GM15510 (cell line): ENCODE measurements around the gene TWF2.

Experiments used
- POLR2A ChIP-seq: IDR thresholded peaks from 3 replicates; pipeline ENCODE4 v1.6.1; 2011; ENCODE audit warnings: borderline replicate concordance; ENCODE audit not compliant: insufficient read length; ENCODE audit errors: extremely low read depth

Gene TWF2

DNA sequence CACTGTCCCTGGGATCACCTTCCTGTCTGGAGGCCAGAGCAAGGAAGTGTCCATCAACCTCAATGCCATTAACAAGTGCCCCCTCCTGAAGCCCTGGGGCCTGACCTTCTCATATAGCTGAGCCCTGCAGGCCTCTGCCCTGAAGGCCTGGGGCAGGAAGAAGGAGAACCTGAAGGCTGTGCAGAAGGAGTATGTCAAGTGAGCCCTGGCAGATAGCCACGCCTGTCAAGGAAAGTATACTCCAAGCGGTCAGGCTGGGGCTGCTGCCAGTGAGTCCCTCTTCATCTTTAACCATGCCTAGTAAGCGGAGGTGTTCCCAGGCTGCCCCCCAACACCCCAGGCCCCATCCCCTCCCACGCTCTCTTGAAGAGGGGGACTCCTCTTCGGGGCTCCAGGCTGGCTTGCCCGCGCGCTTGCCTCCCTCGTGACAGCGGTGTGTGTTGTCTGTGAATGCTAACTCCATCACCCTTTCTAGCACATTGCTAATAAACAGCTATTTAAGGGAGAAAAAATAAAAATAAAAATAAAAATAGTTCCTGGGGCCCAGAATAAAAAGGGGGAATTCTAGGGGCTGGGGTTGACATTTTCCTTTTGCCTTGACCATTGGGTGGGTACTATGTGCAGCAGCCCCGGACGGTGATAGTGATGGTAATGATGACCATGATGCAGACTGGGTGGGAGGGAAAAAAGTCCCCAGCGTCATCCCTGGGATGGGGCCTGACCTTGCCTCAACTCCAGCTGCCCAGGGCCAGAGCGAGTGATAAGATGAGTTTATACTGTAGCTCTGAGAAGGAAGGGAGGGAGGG is 44.3 kb downstream of the TWF2 start:
- TF ChIP-seq POLR2A: no peak

DNA sequence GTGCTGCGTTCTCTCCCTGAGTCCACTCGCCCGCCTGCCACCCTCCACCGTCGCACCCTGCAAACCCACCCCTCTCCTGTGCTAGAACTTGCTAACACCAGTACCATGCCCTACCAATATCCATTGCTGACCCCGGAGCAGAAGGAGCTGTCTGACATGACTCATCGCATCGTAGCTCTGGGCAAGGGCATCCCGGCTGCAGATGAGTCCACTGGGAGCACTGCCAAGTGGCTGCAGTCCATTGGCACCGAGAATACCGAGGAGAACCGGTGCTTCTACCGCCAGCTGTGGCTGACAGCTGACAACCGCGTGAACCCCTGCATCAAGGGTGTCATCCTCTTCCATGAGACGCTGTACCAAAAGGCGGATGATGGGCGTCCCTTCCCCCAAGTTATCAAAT is 45.9 kb downstream of the TWF2 start:
- no peak for TF ChIP-seq POLR2A

DNA sequence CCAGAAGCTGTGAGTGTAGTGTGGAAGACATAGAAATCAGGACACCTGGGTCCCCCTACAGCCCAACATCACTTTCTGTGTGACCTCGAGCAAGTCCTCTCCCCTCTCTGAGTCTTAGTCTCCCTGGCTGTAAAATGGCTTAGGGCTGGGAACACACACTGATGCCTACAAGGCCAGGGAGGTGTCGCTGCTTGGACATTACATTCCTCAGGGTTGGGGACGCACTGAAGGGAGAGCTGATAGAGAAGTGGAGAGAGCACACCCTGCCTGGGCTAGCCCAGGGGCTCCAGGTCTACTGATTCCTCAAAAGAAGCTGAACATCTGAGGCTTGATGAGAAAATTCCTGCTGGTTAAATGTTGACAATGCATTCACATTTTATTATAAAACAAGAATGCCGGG is 47.3 kb downstream of the TWF2 start:
- no peak for TF ChIP-seq POLR2A

DNA sequence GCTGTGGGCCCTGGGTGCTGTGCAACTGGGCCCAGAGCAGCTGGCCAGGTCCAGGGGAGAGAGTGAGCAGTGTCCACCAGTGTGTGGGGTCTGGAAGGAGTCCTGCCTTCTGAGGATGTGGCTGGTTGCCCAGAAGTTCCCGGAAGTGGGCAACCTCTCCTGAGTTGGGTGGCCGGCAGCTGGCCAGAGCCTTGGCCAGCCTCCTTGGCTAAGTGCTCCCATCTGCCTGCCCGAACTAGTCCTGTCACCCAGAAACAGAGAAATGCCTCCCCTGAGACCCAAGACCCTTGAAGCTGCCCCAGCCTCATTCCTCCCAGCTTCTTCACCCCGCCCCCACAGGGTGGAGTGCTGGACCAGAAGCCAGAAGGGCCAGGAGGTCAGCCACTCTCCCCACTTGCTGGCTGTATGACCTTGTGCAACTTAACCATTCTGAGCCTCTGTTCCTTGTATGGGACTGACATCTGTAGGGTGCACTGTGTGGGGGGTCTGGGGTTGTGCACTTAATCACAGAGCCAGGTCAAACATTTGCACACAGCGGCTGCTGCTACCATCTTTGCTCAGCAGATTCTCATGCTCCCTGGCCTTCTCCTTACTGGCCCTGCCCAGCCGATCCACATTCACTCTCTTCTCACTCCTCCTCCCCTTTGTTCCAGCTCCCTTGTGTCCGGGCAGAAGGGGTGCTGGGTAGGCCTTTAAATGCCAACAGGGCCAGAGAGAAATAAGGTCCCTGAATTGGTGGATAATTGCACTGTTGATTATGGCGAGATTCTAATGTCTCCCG is 48.5 kb downstream of the TWF2 start:
- TF ChIP-seq POLR2A: no peak

DNA sequence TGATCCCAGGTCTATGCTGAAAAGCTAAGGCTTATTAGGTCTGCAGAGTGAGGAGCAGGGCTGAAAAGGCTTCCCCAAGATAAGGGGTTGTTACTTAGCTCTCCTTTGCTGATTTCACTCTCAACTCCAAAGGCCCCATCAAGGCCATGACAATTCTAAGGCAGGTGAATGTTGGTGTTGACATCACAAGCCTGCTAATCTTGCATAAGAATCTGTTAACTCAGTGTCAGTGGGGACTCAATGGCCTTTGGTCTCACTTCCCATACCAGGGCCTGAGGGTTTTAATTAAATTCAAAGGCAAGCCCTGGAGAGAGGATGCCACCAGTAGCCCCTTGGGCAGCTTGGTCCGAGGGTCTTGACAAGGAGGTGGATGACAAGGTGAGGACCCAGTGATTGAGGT is 50.4 kb downstream of the TWF2 start:
- TF ChIP-seq POLR2A: no peak

DNA sequence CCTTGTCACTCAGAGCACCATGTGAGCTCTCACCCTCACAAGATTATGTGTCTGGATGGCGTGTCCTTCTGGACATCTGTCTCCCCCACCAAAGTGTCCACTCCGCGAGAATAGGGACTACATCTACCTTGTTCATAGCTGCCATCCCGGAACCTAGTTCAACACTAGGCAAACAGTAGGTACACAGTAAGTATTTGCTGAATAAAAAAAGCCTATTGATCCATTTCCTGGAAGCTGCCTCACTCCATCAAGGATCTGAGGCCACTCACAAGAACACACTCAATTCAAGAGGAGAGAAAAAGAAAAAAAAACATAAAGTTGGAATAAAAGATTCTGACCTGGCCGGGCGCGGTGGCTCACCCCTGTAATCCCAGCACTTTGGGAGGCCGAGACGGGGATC is 52.2 kb downstream of the TWF2 start:
- no peak for TF ChIP-seq POLR2A

DNA sequence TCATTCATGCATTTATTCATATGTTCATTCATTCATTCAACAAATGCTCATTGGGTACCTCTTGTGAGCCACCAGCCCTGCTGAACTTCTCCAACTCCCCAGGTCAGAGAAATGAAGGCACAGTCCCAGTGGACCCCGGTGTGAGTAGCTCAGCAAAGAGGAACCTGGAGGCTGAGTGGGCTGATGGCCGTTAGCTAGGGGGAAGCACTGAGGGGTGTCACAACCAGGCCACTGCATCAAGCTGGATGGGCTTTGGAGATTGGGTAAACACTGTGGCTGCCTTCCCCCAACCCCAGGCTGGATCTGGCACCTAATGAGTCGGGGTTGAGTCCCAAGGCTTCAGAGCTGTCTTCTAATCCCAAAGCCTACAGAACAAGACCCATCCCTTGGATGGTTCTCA is 53.1 kb downstream of the TWF2 start:
- no peak for TF ChIP-seq POLR2A

DNA sequence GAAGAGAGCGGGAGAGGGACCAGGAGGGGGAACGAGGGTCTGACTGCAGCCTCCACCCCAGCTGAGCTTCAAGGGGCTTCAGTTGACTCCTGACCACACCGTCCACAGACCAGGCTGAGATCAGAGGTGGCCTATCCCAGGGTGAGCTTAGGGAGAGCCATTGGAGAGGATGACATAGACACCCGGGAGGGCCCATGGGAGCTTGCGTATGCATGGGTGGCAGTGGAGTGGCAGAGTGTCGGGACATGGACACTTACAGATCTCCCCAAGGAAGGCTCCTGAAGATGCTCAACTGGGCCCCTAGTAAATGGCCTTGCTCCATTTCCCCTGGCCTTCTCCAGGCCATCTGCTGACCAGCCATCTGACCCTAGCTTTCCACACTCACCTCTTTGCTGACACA is 53.6 kb downstream of the TWF2 start:
- no peak for TF ChIP-seq POLR2A

DNA sequence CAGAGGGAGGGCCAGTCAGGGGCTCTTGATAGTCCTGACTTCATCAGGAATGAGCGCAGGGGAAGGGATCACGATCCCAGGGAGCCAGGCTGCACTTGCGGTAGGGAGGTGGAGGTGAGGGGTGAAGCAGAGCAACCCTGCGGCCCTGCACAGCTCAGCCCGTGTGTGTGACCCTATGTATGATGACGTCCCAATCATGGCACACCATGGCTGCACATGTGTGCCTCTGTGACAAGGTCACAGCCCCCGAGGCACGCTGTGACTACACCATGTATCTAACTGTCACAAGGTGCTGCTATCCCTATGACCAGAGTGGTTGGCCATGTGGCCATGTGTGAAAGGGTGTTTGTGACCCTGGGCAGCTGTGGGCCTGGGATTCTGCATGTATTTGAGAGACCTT is 54.3 kb downstream of the TWF2 start:
- TF ChIP-seq POLR2A: no peak

DNA sequence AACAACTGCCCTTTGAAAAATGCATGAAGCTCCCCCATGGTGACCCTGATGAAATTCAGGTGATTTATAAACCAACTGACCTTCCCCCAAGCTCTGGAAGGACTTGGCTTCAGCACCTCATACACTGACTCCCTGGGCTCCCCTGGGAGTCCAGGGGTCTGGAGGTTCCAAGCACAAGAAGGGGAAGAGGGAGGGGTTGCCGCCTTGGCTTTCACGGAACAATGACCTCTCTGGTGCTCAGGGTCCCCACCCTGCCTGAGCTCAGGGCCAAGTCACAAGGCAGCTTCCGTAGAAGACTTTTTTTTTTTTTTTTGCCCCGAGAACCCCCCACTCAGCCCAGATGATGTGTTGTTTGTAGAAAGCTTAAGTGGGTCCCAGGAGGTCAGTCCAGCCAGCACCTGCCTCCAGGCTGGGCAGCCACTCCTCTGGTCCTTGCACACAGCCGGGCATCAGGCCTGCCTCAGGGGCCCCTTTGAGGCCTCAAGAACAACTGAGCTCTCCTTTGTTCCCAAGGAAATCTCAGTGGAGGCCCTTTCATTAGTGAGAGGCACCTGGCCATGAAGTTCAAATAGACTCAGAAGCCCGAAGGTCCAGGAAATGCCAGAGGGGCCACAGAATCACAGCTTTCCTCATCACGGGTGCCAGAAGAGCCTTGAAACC is 55.0 kb downstream of the TWF2 start:
- no peak for TF ChIP-seq POLR2A

DNA sequence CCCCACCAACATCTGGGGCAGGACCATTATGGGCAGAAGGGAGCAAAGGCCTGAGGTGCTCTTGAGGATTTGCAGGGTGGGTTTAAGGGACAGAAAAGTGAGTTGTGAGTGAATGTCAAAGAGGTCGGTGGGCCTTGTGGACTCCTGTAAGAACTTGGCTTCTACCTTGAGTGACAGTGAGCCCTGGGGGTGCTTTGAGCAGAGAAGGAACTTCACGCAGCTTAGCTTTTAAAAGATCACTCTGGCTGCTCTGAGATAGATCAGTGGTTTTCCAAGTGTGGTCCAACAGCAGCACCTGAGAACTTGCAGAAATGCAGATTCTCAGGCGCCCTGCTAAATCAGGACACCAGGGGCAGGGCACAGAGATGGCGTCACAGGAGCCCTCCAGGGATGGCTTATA is 56.3 kb downstream of the TWF2 start:
- TF ChIP-seq POLR2A: no peak

DNA sequence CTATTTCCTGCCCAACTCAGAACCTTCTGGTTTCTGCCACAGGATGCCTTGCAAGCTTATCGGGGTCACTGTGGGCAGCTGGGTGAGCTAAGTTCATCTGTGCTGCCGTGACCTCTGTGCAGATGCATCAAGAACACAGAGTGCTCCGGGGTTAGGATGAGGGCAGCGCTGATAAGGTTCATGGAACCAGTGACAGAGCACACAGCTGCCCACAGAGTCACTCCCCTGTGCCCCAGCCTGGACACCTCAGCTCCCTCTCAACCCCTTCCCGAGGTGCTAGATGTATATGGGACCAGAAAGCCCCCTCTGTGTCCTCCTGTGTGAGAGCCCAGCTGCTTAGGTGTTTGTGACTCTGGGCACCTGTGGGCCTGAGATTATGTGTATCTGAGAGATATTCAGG is 56.8 kb downstream of the TWF2 start:
- TF ChIP-seq POLR2A: no peak

DNA sequence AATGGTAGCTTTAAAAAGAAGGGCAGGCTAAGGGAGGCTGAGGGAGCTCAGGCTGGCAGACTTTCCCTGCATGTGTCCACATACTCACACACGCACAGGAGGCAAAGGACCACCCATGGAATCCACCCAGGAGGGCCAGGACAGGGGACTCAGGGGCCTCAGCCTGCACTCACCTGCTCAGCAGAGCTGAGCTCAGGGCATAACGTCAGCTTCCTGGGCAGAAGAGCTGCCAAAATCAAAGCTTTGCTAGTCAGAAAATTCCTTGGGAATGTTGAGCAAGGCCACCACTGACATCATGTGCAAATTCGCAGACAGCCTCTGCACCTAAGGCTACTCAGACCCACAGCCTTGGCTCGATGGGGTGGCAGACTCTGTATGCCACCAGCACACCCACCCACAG is 57.4 kb downstream of the TWF2 start:
- no peak for TF ChIP-seq POLR2A
